WTC11 (cell line): ENCODE data around the gene ITSN1. TPM values are rescaled to one million over a fixed set of nuclear protein-coding genes. Genes with fewer than 3 reads are reported as not detected.

Source experiments
- ATAC-seq: fragments of 200-7000 bp; cut with Tn5 transposase; 2 replicates; pipeline ENCODE4 v1.10.0; 2021; ENCODE audit warnings: mild to moderate bottlenecking, moderate library complexity
- CTCF ChIA-PET: fragments of 300-600 bp; sonication (Branson Sonifier 250); formaldehyde crosslinking; loops from one replicate; lab custom pipeline; 2021; ENCODE audit warnings: antibody characterized with exemption; lab: Charles Lee
- POLR2A ChIA-PET: fragments of 350-600 bp; sonication (Branson Sonifier 250); formaldehyde crosslinking; loops from one replicate; lab custom pipeline; 2021; ENCODE audit warnings: antibody characterized with exemption; lab: Charles Lee
- DNase-seq: peaks from one replicate; pipeline ENCODE4 v3.0.0; 2021; ENCODE audit warnings: low spot score
- H3K27ac Mint-ChIP-seq: 2 replicates; pipeline ENCODE4 v1.8.0; 2021; ENCODE audit warnings: mixed read lengths
- H3K27me3 Mint-ChIP-seq: 2 replicates; pipeline ENCODE4 v1.8.0; 2021; ENCODE audit warnings: low read depth, mild to moderate bottlenecking, moderate library complexity, mixed read lengths
- H3K36me3 Mint-ChIP-seq: 2 replicates; pipeline ENCODE4 v1.8.0; 2021; ENCODE audit warnings: mixed read lengths
- H3K4me1 Mint-ChIP-seq: 2 replicates; pipeline ENCODE4 v1.8.0; 2022; ENCODE audit warnings: mixed read lengths
- H3K4me3 Mint-ChIP-seq: 2 replicates; pipeline ENCODE4 v1.8.0; 2021; ENCODE audit warnings: mild to moderate bottlenecking, moderate library complexity, mixed read lengths
- H3K9me3 Mint-ChIP-seq: 2 replicates; pipeline ENCODE4 v1.8.0; 2021; ENCODE audit warnings: mixed read lengths
- ATF6 ChIP-seq: sonication (generic); formaldehyde crosslinking; IDR thresholded peaks from 2 replicates; pipeline ENCODE4 v1.8.1; 2023; ENCODE audit warnings: mild to moderate bottlenecking, missing genetic modification reagents
- CREM ChIP-seq: sonication (generic); formaldehyde crosslinking; IDR thresholded peaks from 2 replicates; pipeline ENCODE4 v1.8.1; 2022; ENCODE audit warnings: mild to moderate bottlenecking, missing genetic modification reagents, moderate library complexity
- E2F1 ChIP-seq: sonication (generic); formaldehyde crosslinking; IDR thresholded peaks from 2 replicates; pipeline ENCODE4 v1.8.0; 2022; ENCODE audit warnings: mild to moderate bottlenecking, missing genetic modification reagents
- FOXK1 ChIP-seq: sonication (generic); formaldehyde crosslinking; IDR thresholded peaks from 2 replicates; pipeline ENCODE4 v1.8.0; 2022; ENCODE audit warnings: mild to moderate bottlenecking, moderate library complexity, missing genetic modification reagents
- GRHL2 ChIP-seq: fragments of 250-450 bp; sonication (Bioruptor Pico); IDR thresholded peaks from 2 replicates; pipeline ENCODE4 v1.8.0; 2022; ENCODE audit warnings: mild to moderate bottlenecking, moderate library complexity; ENCODE audit not compliant: insufficient replicate concordance, severe bottlenecking
- SMAD3 ChIP-seq: sonication (generic); formaldehyde crosslinking; IDR thresholded peaks from 2 replicates; pipeline ENCODE4 v1.8.0; 2022; ENCODE audit warnings: missing genetic modification reagents, mild to moderate bottlenecking, borderline replicate concordance
- TP53 ChIP-seq: sonication (generic); formaldehyde crosslinking; IDR thresholded peaks from 2 replicates; pipeline ENCODE4 v1.8.1; 2023; ENCODE audit warnings: mild to moderate bottlenecking, missing genetic modification reagents
- ZNF396 ChIP-seq: fragments of 250-450 bp; sonication (Bioruptor Pico); IDR thresholded peaks from 2 replicates; pipeline ENCODE4 v1.8.0; 2021; ENCODE audit warnings: mild to moderate bottlenecking, moderate library complexity, borderline replicate concordance
- total RNA-seq: library from RNA; stranded (reverse); gene quantifications from 3 replicates; pipeline ENCODE4 v1.2.3, GENCODE V29; 2021
- TF ChIP-seq, protein P1 (sequence below): sonication (generic); formaldehyde crosslinking; IDR thresholded peaks from 2 replicates; pipeline ENCODE4 v1.8.0; 2023; ENCODE audit warnings: missing genetic modification reagents, mild to moderate bottlenecking, borderline replicate concordance
- TF ChIP-seq, protein P2 (sequence below): sonication (generic); formaldehyde crosslinking; conservative IDR thresholded peaks from 2 replicates; pipeline ENCODE4 v1.8.1; 2022; ENCODE audit warnings: mild to moderate bottlenecking, missing genetic modification reagents
- TF ChIP-seq, protein P3 (sequence below): fragments of 250-450 bp; sonication (Bioruptor Pico); IDR thresholded peaks from 2 replicates; pipeline ENCODE4 v1.9.0; 2021; ENCODE audit warnings: mild to moderate bottlenecking, borderline replicate concordance
- TF ChIP-seq, protein P4 (sequence below): sonication (generic); formaldehyde crosslinking; IDR thresholded peaks from 2 replicates; pipeline ENCODE4 v1.8.1; 2022; ENCODE audit warnings: low read depth, missing genetic modification reagents, borderline replicate concordance

Gene ITSN1
- total RNA-seq, 1 experiment from 2014 or later, result 69.6 TPM

DNA sequence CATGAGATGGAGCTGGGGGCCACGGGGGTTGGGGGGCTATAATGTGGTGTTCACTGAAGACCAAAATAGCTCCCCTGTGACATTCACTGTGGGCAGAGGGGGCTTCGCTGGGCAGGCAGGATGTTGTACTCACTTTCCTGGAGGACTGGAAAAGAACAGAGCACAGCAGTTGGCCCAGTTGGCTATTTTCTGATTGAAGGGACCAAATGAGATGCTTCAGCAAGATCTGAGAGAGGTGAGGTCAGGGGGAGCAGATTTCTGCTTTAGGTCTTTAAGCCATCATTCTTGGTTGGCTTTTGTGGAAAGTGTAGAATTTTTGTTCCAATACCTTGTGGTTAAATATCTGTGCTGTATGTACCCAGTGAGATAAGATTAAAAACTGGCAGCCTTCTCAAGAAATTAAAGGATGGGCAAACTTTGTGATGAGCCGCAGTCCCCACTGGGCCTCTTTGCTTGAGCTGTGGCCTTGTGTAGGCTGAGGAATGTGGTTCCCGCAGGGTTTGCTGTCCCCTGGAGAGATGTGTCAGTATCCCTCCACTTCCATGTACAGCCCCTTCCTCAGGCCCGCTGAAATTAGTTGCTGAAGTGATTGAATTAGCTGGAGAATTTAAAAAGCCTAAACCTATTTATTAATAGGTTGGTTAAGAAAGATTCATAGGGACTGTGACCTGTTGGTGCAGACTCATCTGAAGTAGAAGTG, 192.7 kb downstream of the ITSN1 start:
- Mint-ChIP-seq H3K4me3 (no peak overlapping the region), H3K4me1 (peaks cover 3% of the 10 kb centered on the region; the same call in 1 of the 2 replicates), H3K27me3 (no peaks in the 10 kb centered on the region), H3K27ac (no peak overlapping the region), H3K36me3 (peaks cover 56% of the 10 kb centered on the region), H3K9me3 (peaks cover 7% of the 10 kb centered on the region; the same call in 1 of the 2 replicates)
- TF ChIP-seq SMAD3 (CRISPR knock-in tag) (no peak), TP53 (no peak), FOXK1 (CRISPR knock-in tag) (no peak), GRHL2 (CRISPR knock-in tag) (no peak)
- TF ChIP-seq, protein P1, sequence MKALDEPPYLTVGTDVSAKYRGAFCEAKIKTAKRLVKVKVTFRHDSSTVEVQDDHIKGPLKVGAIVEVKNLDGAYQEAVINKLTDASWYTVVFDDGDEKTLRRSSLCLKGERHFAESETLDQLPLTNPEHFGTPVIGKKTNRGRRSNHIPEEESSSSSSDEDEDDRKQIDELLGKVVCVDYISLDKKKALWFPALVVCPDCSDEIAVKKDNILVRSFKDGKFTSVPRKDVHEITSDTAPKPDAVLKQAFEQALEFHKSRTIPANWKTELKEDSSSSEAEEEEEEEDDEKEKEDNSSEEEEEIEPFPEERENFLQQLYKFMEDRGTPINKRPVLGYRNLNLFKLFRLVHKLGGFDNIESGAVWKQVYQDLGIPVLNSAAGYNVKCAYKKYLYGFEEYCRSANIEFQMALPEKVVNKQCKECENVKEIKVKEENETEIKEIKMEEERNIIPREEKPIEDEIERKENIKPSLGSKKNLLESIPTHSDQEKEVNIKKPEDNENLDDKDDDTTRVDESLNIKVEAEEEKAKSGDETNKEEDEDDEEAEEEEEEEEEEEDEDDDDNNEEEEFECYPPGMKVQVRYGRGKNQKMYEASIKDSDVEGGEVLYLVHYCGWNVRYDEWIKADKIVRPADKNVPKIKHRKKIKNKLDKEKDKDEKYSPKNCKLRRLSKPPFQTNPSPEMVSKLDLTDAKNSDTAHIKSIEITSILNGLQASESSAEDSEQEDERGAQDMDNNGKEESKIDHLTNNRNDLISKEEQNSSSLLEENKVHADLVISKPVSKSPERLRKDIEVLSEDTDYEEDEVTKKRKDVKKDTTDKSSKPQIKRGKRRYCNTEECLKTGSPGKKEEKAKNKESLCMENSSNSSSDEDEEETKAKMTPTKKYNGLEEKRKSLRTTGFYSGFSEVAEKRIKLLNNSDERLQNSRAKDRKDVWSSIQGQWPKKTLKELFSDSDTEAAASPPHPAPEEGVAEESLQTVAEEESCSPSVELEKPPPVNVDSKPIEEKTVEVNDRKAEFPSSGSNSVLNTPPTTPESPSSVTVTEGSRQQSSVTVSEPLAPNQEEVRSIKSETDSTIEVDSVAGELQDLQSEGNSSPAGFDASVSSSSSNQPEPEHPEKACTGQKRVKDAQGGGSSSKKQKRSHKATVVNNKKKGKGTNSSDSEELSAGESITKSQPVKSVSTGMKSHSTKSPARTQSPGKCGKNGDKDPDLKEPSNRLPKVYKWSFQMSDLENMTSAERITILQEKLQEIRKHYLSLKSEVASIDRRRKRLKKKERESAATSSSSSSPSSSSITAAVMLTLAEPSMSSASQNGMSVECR (CRISPR knock-in tag), result no peak
- TF ChIP-seq, protein P2, sequence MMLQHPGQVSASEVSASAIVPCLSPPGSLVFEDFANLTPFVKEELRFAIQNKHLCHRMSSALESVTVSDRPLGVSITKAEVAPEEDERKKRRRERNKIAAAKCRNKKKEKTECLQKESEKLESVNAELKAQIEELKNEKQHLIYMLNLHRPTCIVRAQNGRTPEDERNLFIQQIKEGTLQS (CRISPR knock-in tag), result no peak
- DNase-seq, result no peak
- no peak for ATAC-seq
- ChIA-PET POLR2A (no interaction called here), CTCF (no interaction called here)

- H3K9me3 Mint-ChIP-seq, result peaks cover 7% of the 10 kb centered on the region; the same call in 1 of the 2 replicates
- ChIA-PET POLR2A (no interaction called here), CTCF (no interaction called here)
- DNase-seq, result no peak
- H3K4me1 Mint-ChIP-seq, result peaks cover 3% of the 10 kb centered on the region; the same call in 1 of the 2 replicates
- peaks cover 49% of the 10 kb centered on the region for H3K36me3 Mint-ChIP-seq
- no peak for ATAC-seq
- no peaks in the 10 kb centered on the region for H3K27me3 Mint-ChIP-seq
- TF ChIP-seq CREM (CRISPR knock-in tag), result no peak
- no peak for TF ChIP-seq ZNF396 (CRISPR knock-in tag)
- TF ChIP-seq ATF6, result no peak
- no peak for TF ChIP-seq E2F1 (CRISPR knock-in tag)
- TF ChIP-seq, protein P3, sequence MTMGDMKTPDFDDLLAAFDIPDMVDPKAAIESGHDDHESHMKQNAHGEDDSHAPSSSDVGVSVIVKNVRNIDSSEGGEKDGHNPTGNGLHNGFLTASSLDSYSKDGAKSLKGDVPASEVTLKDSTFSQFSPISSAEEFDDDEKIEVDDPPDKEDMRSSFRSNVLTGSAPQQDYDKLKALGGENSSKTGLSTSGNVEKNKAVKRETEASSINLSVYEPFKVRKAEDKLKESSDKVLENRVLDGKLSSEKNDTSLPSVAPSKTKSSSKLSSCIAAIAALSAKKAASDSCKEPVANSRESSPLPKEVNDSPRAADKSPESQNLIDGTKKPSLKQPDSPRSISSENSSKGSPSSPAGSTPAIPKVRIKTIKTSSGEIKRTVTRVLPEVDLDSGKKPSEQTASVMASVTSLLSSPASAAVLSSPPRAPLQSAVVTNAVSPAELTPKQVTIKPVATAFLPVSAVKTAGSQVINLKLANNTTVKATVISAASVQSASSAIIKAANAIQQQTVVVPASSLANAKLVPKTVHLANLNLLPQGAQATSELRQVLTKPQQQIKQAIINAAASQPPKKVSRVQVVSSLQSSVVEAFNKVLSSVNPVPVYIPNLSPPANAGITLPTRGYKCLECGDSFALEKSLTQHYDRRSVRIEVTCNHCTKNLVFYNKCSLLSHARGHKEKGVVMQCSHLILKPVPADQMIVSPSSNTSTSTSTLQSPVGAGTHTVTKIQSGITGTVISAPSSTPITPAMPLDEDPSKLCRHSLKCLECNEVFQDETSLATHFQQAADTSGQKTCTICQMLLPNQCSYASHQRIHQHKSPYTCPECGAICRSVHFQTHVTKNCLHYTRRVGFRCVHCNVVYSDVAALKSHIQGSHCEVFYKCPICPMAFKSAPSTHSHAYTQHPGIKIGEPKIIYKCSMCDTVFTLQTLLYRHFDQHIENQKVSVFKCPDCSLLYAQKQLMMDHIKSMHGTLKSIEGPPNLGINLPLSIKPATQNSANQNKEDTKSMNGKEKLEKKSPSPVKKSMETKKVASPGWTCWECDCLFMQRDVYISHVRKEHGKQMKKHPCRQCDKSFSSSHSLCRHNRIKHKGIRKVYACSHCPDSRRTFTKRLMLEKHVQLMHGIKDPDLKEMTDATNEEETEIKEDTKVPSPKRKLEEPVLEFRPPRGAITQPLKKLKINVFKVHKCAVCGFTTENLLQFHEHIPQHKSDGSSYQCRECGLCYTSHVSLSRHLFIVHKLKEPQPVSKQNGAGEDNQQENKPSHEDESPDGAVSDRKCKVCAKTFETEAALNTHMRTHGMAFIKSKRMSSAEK (CRISPR knock-in tag), result no peak
- no peak for TF ChIP-seq GRHL2 (CRISPR knock-in tag)
- TF ChIP-seq, protein P4, sequence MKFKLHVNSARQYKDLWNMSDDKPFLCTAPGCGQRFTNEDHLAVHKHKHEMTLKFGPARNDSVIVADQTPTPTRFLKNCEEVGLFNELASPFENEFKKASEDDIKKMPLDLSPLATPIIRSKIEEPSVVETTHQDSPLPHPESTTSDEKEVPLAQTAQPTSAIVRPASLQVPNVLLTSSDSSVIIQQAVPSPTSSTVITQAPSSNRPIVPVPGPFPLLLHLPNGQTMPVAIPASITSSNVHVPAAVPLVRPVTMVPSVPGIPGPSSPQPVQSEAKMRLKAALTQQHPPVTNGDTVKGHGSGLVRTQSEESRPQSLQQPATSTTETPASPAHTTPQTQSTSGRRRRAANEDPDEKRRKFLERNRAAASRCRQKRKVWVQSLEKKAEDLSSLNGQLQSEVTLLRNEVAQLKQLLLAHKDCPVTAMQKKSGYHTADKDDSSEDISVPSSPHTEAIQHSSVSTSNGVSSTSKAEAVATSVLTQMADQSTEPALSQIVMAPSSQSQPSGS (CRISPR knock-in tag), result no peak
- H3K4me3 Mint-ChIP-seq, result no peak overlapping the region
- no peak overlapping the region for H3K27ac Mint-ChIP-seq
Observed at GRCh38 chr21:33835920-33836319, 193.6 kb downstream of the ITSN1 start.
